ENCODE results near the gene MYO10.
A peak's percentile ranks its signal among the peaks of the same experiment; 100 is the strongest.
"Not testable (repeated sequence)": the region's sequence is repeated elsewhere in the genome, so short reads cannot be mapped to it uniquely, and the experiment has no call there.

Gene MYO10

DNA sequence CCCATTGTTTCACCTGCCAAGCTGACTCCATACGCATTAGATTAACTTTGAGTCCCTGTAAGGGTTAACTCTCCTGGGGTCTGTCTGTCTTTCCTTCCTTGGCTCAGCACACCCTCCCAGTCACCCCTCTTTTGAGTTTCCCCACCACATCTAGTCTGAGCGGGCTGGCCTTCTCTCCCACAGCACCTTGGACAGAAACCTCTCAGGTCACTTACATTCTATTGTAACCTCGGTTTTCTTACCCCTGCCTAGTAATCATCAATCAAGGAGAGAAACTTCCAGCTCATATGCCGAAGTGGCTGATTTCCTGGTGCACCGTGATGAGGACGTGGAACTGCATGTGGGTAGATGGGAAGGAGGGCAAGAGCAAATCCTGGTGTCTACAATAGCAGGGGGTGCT is 102.1 kb downstream of the MYO10 start:
- TF ChIP-seq, protein P1, sequence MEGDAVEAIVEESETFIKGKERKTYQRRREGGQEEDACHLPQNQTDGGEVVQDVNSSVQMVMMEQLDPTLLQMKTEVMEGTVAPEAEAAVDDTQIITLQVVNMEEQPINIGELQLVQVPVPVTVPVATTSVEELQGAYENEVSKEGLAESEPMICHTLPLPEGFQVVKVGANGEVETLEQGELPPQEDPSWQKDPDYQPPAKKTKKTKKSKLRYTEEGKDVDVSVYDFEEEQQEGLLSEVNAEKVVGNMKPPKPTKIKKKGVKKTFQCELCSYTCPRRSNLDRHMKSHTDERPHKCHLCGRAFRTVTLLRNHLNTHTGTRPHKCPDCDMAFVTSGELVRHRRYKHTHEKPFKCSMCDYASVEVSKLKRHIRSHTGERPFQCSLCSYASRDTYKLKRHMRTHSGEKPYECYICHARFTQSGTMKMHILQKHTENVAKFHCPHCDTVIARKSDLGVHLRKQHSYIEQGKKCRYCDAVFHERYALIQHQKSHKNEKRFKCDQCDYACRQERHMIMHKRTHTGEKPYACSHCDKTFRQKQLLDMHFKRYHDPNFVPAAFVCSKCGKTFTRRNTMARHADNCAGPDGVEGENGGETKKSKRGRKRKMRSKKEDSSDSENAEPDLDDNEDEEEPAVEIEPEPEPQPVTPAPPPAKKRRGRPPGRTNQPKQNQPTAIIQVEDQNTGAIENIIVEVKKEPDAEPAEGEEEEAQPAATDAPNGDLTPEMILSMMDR (IDR thresholded peaks at IDR 0.05; ENCODE audit: insufficient read depth, low read depth, low read length, missing control alignments): no peak
- DNase-seq (ENCODE audit: low read depth): no peak
- H3K4me3 ChIP-seq (ENCODE audit: low read length): no peak overlapping the region

DNA sequence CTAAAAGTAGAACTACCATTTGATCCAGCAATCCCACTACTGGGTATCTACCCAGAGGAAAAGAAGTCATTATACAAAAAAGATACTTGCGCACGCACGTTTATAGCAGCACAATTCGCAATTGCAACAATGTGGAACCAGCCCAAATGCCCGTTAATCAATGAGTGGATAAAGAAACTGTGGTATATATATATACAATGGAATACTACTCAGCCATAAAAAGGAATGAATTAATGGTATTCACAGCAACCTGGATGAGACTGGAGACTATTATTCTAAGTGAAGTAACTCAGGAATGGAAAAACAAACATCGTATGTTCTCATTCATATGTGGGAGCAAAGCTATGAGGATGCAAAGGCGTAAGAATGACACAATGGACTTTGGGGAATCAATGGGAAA is 104.8 kb downstream of the MYO10 start:
- H3K4me3 ChIP-seq (ENCODE audit: low read length); DNase-seq (ENCODE audit: low read depth): not testable (repeated sequence)

DNA sequence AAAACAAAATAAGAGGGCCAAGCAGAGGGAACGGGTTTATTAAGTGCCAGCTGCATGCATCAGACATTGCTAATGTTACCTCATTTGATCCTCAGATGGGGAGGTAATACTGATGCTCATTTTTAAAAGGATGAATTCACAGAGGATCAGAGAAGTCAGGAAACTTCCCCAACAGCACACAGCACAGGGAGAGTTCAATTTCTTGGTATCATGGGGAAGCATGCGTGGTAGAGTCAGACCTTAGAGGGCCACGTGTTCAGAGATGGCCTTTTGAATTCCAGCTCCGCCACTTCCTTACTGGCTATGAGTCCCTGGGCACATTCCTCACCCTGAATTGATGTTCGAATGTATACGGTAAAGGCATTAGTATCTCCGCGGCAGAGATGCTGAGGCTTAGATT is 108.3 kb downstream of the MYO10 start:
- DNase-seq (ENCODE audit: low read depth): no peak
- H3K4me3 ChIP-seq (ENCODE audit: low read length): no peak overlapping the region
- TF ChIP-seq, protein P1 (IDR thresholded peaks at IDR 0.05; ENCODE audit: insufficient read depth, low read depth, low read length, missing control alignments): no peak

DNA sequence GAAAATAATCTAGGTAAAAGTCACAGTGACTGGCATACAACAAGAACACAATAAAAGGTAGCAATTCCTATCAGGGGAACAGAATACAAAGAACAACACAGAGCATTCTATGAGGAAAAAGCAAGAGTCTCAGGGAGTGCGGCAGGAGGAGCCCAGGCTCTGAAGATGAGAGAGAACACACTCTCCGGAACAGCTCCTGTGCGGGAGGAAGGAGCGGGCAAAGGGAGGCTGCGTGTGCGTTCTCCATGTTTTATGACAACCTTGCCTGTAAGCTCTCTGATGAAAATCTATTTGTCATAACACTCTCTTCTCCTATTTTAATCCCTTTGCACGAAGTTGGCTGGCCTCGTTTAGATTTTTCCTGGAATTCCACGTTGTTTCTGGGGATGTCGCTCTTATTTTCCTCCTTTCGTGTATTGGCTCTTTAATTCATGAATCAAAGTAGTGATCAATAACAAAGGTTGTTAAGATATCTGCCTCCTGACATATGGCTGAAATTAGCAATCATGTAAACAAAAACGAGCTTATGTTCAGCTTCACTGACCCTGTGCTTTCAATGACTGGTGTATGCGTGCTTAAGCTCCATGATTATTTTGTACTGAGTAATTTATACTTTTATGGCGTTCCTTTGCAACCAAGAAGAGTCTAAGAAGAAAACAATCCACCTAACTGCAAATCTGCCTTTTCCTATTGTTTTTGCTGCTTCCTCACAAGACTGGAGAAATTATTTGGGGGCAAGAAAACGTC is 109.5 kb downstream of the MYO10 start:
- no peak for DNase-seq (ENCODE audit: low read depth)
- TF ChIP-seq, protein P1 (IDR thresholded peaks at IDR 0.05; ENCODE audit: insufficient read depth, low read depth, low read length, missing control alignments): no peak
- no peak overlapping the region for H3K4me3 ChIP-seq (ENCODE audit: low read length)

DNA sequence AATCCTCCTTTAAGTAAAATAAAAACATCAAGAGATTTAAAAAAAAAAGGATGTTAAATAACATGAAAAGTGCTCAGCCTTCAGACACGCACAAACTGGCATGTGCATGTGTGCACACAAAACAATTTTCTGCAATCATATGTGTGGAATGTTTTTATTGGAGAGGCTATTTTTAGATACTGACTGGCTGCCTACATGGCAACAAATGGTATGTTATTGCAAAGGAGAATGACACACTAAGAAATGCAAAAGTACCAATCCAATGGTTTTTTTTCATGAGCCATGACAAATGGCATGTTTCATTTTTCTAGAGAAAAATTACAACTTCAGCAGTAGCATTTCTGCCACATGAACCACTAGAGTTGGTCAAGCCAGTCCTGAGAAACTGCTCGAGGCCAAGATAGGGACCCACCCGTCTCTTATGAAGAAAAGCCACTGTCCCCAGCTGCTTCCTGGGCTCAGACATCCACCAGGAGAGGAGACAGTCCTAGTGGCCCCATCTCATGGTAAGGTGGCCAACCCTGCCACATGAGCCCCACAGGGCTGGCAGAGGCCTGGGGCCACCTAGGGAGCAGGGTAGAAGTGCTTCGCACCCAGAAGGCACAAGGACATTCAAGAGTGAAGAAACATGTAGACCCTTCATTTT is 116.4 kb downstream of the MYO10 start:
- H3K4me3 ChIP-seq (ENCODE audit: low read length): no peak overlapping the region
- DNase-seq (ENCODE audit: low read depth): peak; percentile 79
- TF ChIP-seq, protein P1 (IDR thresholded peaks at IDR 0.05; ENCODE audit: insufficient read depth, low read depth, low read length, missing control alignments): no peak

DNA sequence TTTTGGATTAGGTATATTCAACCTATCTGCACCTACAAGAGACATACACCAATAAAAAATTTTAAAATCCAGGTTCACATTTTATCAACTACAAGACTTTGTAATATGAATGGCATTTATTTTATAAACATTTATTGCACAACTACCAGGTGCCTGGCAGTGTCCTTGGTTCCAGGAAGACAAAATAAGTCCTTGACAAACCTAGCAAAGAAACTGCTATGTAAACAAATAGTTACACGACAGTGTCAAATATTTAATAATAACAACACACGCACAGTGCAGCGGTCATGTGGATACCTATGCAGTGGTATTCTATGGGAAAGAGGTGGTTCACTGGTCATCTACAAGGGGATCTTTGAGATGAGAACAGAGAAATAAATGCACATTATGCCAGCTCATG is 120.7 kb downstream of the MYO10 start:
- peak; percentile 39 for DNase-seq (ENCODE audit: low read depth)
- H3K4me3 ChIP-seq (ENCODE audit: low read length): no peak overlapping the region
- TF ChIP-seq, protein P1 (IDR thresholded peaks at IDR 0.05; ENCODE audit: insufficient read depth, low read depth, low read length, missing control alignments): no peak

DNA sequence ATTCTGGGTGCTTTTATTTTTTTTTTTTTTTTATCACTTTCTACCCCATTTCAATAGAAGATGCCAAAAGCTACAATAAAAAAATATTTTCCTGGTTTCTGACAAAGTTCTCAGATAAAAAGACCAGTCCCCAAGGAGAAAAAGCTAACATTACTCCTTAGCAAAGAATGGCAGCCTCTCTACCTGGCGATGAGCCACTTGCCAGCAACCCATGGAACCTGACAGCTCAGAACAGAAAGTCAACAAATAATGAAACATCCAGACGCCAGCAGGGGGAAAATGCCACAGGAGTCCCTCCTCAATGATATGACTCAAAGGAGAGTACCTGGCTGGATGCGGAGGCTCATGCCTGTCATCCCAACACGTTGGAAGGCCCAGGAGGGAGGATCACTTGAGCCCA is 123.2 kb downstream of the MYO10 start:
- TF ChIP-seq, protein P1 (IDR thresholded peaks at IDR 0.05; ENCODE audit: insufficient read depth, low read depth, low read length, missing control alignments): peak; percentile 37
- DNase-seq (ENCODE audit: low read depth): peak; percentile 90
- H3K4me3 ChIP-seq (ENCODE audit: low read length): no peak overlapping the region
